ENCODE results near the gene ATP2B3.

DNA sequence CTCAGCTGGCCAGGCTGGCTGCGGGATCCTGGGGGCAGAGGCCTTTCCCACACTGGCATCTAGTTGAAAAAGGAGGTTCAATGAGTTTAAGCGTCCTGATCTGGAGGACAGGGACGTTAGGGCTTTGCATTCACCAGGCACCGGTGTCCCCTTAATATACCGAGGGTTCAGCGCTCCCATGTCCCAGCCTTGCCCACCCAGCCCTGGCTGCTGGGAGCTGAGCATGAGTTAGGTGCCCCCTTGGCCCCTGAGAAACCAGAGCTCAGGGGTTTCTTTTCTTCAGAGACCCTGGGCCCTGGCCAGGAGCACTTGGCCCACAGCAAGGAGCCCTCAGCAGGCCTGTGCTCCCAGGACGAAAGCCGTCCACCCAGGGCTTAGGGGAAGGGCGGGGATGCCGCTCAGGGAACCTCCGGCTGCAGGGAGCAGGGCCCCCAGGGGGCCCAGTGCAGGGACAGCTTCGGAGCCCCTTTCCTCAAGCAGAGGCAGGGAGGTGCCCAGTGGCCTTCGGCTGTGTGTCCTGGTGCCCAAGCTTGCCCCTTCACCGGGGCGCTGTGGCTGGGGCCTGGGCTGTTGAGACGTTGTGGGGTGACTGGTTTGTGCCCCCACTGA, 108.7 kb downstream of the ATP2B3 start:
- TF ChIP-seq POLR2A (IDR thresholded peaks at IDR 0.05; ENCODE audit: low read depth, low read length) (no peak), TAF1 (IDR thresholded peaks at IDR 0.05; ENCODE audit: low read depth, low read length) (no peak), POLR2AphosphoS5 (IDR thresholded peaks at IDR 0.05; ENCODE audit: low read depth, low read length) (no peak), POU2F2 (IDR thresholded peaks at IDR 0.05; ENCODE audit: low read depth, low read length) (no peak), SPI1 (IDR thresholded peaks at IDR 0.05; ENCODE audit: low read depth, low read length) (no peak), PAX5 (IDR thresholded peaks at IDR 0.05; ENCODE audit: insufficient read depth, low read length, severe bottlenecking) (no peak)
